Loucy (cell line): ENCODE results near the gene CAB39.

Source experiments
- CTCF ChIP-seq: fragments of 200-600 bp; sonication (generic); conservative IDR thresholded peaks from 2 replicates; pipeline ENCODE4 v1.5.1; 2014; ENCODE audit warnings: mild to moderate bottlenecking, antibody characterized with exemption, low read length
- EZH2phosphoT487 ChIP-seq: fragments of 200-600 bp; IDR thresholded peaks from 2 replicates; pipeline ENCODE4 v1.6.1; 2018; ENCODE audit warnings: antibody characterized with exemption, mild to moderate bottlenecking, moderate library complexity, borderline replicate concordance

DNA sequence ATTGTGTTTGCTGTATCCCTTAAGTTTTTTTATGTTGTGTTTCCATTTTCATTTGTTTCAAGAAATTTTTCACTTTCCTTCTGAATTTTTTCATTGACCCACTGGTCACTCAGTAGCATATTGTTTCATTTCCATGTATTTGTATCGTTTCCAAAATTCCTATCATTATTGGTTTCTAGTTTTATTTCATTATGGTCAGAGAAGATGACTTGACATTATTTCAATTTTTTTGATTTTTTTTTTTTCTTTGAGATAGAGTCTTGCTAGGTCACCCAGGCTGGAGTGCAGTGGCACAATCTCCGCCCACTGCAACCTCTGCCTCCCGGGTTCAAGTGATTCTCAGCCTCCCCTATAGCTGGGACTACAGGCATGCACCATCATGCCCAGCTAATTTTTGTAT lies 11.3 kb upstream of the CAB39 start:
- TF ChIP-seq CTCF (no peak), EZH2phosphoT487 (no peak)
